GM10847 (cell line): ENCODE results near the gene C2CD2.

Source experiments
- POLR2A ChIP-seq: IDR thresholded peaks from 2 replicates; pipeline ENCODE4 v1.6.1; 2011; ENCODE audit not compliant: insufficient read length; ENCODE audit errors: extremely low read depth

The C2CD2 gene

DNA sequence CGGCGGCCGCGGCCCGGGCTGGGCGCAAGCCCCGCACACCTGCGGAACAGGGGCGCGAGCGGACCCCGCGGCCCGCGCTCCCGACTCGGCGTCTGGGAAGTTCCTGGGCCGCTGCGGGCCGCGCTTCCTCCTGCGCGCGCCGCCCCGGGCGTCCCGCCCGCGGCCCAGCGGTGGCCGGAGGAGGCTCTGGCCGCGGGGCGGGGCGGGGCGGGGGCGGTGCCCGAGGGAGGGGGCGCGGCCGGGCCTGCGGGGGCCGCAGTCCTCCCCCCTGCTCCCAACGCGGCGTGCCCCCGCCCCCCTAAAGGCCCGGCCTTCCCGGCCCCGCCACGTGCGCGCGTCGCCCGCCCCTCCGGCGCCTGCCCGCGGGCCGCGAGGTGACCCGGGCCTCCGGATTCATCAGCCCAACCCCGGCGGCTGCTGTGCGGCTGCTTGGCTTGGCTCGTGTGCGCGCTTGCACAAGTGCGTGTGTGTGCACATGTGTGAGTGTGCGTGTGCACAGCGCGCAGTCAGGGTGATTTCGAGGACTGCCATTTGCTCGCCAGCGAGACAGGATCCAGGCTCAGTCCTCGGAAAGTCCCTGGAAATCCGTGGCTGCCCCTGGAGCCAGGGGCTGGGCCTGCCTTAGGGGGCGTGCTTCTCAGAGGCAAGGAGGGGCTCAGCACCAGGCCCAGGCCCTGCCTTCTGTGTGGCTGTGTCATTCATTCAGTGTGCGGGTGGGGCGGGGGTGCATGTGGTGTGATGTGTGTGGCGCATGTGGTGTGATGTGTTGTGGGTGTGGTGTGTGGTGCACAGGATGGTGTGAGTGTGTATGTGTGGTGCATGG, at the start of gene C2CD2:
Gene C2CD2, minus strand, starts transcription at position 188 of the 823 bp plus-strand sequence. CDS start 370 bp downstream, outside the sequence.
- TF ChIP-seq POLR2A, result peak; percentile 64

DNA sequence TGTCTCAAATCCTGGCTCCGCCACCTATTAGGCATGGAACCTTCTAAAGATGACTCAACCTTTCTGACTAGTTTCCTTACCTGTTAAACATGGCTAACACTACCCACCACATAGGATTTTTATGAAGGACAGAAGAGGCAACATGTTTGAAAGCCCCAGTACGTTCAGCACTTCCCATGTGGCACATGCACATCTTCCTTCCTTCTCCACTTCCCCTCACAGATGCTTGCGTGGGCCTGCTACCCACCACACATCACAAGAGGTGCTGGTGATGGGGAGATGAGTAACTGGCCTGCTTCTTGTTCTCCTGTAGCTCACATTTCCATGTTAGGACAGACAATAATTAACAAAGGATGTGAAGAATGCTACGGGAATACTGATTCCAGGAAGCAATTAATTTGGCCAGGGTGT, 49.2 kb upstream of the C2CD2 start:
- no peak for TF ChIP-seq POLR2A

GRCh38 chr21:42002421-42002958, 48.7 kb upstream of the C2CD2 start:
- no peak for TF ChIP-seq POLR2A

DNA sequence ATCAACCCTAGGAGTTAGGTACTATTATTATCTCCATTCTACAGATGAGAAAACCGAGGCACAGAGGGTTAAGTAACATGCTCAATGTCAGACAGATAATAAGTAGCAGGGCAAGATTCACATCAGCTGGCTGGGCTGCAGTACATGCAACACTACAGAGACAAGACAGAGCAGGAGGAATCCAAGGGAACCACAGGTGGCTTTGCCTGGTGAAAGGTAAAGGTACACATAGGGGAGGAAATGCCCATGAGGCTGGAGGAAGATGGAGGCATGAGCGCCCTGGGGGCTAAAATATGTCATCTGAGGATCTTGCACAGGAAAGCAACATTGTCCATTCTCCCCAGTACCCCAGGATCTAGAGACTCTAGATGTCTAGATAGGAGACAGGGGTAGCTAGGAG, 48.0 kb upstream of the C2CD2 start:
- no peak for TF ChIP-seq POLR2A

DNA sequence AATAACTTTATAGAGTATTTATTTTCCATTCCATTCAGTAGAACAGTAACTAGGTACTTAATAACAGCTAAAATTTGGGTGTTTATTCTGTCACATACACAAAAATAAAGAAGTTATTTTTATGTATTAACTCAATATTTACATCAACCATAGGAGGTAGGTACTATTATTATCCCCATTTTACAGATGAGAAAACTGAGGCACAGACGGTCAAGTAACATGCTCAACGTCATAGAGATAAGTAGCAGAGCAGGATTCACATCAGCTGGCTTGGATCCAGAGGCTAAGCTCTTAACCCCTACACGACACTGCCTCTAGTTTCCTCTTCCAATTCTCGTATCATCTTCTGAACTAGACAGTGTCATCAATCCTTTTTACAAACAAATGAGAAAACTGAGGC, 47.1 kb upstream of the C2CD2 start:
- no peak for TF ChIP-seq POLR2A

- no peak for TF ChIP-seq POLR2A
Measured at GRCh38 chr21:41997657-41998056, 43.8 kb upstream of the C2CD2 start.

- TF ChIP-seq POLR2A, result no peak
Measured at GRCh38 chr21:41995577-41995976, 41.8 kb upstream of the C2CD2 start.

GRCh38 chr21:41993744-41994143, 39.9 kb upstream of the C2CD2 start:
- TF ChIP-seq POLR2A, result no peak

- no peak for TF ChIP-seq POLR2A
Measured at GRCh38 chr21:41992576-41992975, 38.8 kb upstream of the C2CD2 start.

GRCh38 chr21:41991659-41992058, 37.8 kb upstream of the C2CD2 start:
- TF ChIP-seq POLR2A, result no peak

GRCh38 chr21:41989698-41990097, 35.9 kb upstream of the C2CD2 start:
- TF ChIP-seq POLR2A, result no peak

GRCh38 chr21:41987310-41987709, 33.5 kb upstream of the C2CD2 start:
- TF ChIP-seq POLR2A, result no peak

DNA sequence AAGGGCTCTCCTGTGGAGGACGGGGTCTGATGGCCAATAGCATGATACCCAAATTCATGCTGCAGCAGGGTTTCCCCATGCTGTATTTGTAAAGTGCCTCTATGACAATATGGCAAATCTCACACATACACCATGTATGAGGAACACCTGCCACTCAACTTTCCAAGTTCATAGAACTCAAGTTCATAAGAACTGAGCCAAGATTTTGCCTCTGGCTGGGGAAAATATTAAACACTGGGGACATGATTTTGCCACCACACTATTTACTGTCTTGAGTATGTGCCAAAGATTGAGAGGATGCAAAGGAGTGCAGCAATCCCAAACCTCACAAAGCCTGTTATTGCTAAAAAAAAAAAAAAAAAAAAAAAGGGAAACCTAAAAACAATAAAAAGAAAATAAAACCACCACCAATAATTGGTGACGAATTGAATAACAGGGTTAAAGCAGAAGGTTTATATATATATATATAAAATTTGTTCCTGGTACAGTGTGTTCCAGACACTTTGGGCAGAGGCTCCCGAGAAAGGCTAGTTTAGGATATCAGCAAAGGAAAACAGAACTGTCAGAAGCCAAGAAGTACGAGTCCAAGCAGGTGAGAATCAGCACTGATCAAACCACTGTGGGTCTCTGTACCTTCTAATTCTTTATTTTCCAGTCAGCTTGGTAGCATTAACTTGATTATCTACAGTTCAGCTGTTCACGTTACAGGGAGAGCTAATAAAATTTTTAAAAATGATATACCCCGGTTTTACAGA, 32.0 kb upstream of the C2CD2 start:
- no peak for TF ChIP-seq POLR2A

DNA sequence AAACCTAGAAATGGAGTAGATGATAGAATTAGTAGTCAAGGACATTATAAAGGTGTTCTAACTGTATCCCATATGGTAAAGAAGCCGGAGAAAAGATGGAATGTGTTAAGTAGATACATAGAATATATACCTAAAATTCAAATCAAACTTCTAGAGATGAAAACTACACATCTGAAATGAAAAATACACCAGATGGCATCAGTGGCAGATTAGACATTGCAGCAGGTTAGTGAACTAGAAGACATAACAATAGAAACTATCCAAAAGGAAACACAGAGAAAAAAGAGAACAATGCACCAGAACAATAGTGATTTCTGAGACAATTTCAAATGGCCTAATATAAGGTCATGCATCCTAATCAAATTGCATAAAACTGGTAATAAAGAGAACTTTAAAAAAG, 29.4 kb upstream of the C2CD2 start:
- TF ChIP-seq POLR2A, result no peak

GRCh38 chr21:41980561-41980960, 26.7 kb upstream of the C2CD2 start:
- no peak for TF ChIP-seq POLR2A

- TF ChIP-seq POLR2A, result no peak
Measured at GRCh38 chr21:41979751-41980369, 26.0 kb upstream of the C2CD2 start.
